IMR-90 (cell line): Measurements from ENCODE around the gene AKAP13.

ENCODE experiments used
- BHLHE40 ChIP-seq: fragments of 150-350 bp; IDR thresholded peaks from 2 replicates; pipeline ENCODE4 v1.6.1; 2016; ENCODE audit warnings: mild to moderate bottlenecking, low read depth, low read length
- CEBPB ChIP-seq: IDR thresholded peaks from 2 replicates; pipeline ENCODE4 v1.6.1; 2012; ENCODE audit warnings: low read depth, low read length, improper control_type of control experiment
- CTCF ChIP-seq: conservative IDR thresholded peaks from 2 replicates; pipeline ENCODE4 v1.5.1; 2012; ENCODE audit warnings: mild to moderate bottlenecking, low read depth, low read length, improper control_type of control experiment
- ELK1 ChIP-seq: fragments of 150-350 bp; IDR thresholded peaks from 2 replicates; pipeline ENCODE4 v1.6.1; 2016; ENCODE audit warnings: low read depth, mild to moderate bottlenecking, low read length, moderate library complexity, borderline replicate concordance
- FOS ChIP-seq: fragments of 150-350 bp; IDR thresholded peaks from 2 replicates; pipeline ENCODE4 v1.6.1; 2016; ENCODE audit warnings: low read depth, low read length
- MAFK ChIP-seq: IDR thresholded peaks from 2 replicates; pipeline ENCODE4 v1.6.1; 2012; ENCODE audit warnings: low read depth, low read length, improper control_type of control experiment
- MXI1 ChIP-seq: IDR thresholded peaks from 2 replicates; pipeline ENCODE4 v1.6.1; 2012; ENCODE audit warnings: low read depth, mild to moderate bottlenecking, low read length, moderate library complexity, borderline replicate concordance
- NFE2L2 ChIP-seq: fragments of 150-350 bp; IDR thresholded peaks from 2 replicates; pipeline ENCODE4 v1.6.1; 2016; ENCODE audit warnings: low read depth, mild to moderate bottlenecking, low read length
- POLR2A ChIP-seq: IDR thresholded peaks from 2 replicates; pipeline ENCODE4 v1.6.1; 2012; ENCODE audit warnings: mild to moderate bottlenecking, low read depth, low read length
- RAD21 ChIP-seq: IDR thresholded peaks from 2 replicates; pipeline ENCODE4 v1.6.1; 2012; ENCODE audit warnings: low read length, improper control_type of control experiment
- RCOR1 ChIP-seq: IDR thresholded peaks from 2 replicates; pipeline ENCODE4 v1.6.1; 2012; ENCODE audit warnings: mild to moderate bottlenecking, low read length, improper control_type of control experiment; ENCODE audit not compliant: insufficient replicate concordance
- RFX5 ChIP-seq: IDR thresholded peaks from 2 replicates; pipeline ENCODE4 v1.8.0; 2012; ENCODE audit warnings: low read depth, mild to moderate bottlenecking, low read length, moderate library complexity
- SMC3 ChIP-seq: fragments of 150-350 bp; IDR thresholded peaks from 2 replicates; pipeline ENCODE4 v1.6.1; 2016; ENCODE audit warnings: low read depth, mild to moderate bottlenecking, antibody characterized with exemption, low read length, moderate library complexity
- USF2 ChIP-seq: fragments of 150-350 bp; IDR thresholded peaks from 2 replicates; pipeline ENCODE4 v1.6.1; 2017; ENCODE audit warnings: mild to moderate bottlenecking, antibody characterized with exemption, low read length, low read depth

GRCh38 chr15:85727068-85727467 is 346.7 kb downstream of the AKAP13 start:
- TF ChIP-seq CTCF (no peak), RAD21 (no peak), POLR2A (no peak), MAFK (no peak), ELK1 (no peak), SMC3 (no peak), RCOR1 (no peak), FOS (no peak), RFX5 (no peak), MXI1 (no peak), CEBPB (no peak), NFE2L2 (no peak), USF2 (no peak), BHLHE40 (no peak)
